ENCODE results near the gene CAMK2G.
A peak's percentile ranks its signal among the peaks of the same experiment; 100 is the strongest.
"Not testable (repeated sequence)": the region's sequence is repeated elsewhere in the genome, so short reads cannot be mapped to it uniquely, and the experiment has no call there.

CAMK2G gene

GRCh38 chr10:73798927-73799560, 75.3 kb downstream of the CAMK2G start:
- H3K9me3 Mint-ChIP-seq = no peaks in the 10 kb centered on the region
- no peak overlapping the region for H3K4me3 Mint-ChIP-seq
- no peaks in the 10 kb centered on the region for H3K27me3 Mint-ChIP-seq
- H3K27ac Mint-ChIP-seq = no peak overlapping the region
- H3K4me1 Mint-ChIP-seq (ENCODE audit: low read depth) = peaks cover 7% of the 10 kb centered on the region
- H3K36me3 Mint-ChIP-seq (ENCODE audit: low read depth) = peaks cover 61% of the 10 kb centered on the region

- no peaks in the 10 kb centered on the region for H3K4me1 Mint-ChIP-seq (ENCODE audit: low read depth)
- H3K27ac Mint-ChIP-seq = no peak overlapping the region
- no peaks in the 10 kb centered on the region for H3K27me3 Mint-ChIP-seq
- H3K9me3 Mint-ChIP-seq = no peaks in the 10 kb centered on the region
- peaks cover 60% of the 10 kb centered on the region for H3K36me3 Mint-ChIP-seq (ENCODE audit: low read depth)
- H3K4me3 Mint-ChIP-seq = no peak overlapping the region
These were observed 76.3 kb downstream of the CAMK2G start for GRCh38 chr10:73798087-73798486.

GRCh38 chr10:73797324-73798025, 76.9 kb downstream of the CAMK2G start:
- Mint-ChIP-seq H3K4me1 (ENCODE audit: low read depth) (no peaks in the 10 kb centered on the region), H3K27me3 (no peaks in the 10 kb centered on the region), H3K9me3 (no peaks in the 10 kb centered on the region), H3K36me3 (ENCODE audit: low read depth) (peaks cover 56% of the 10 kb centered on the region), H3K4me3 (no peak overlapping the region), H3K27ac (no peak overlapping the region)

- H3K4me3 Mint-ChIP-seq = no peak overlapping the region
- H3K27me3 Mint-ChIP-seq = no peaks in the 10 kb centered on the region
- H3K36me3 Mint-ChIP-seq (ENCODE audit: low read depth) = peaks cover 53% of the 10 kb centered on the region
- H3K9me3 Mint-ChIP-seq = no peaks in the 10 kb centered on the region
- no peaks in the 10 kb centered on the region for H3K4me1 Mint-ChIP-seq (ENCODE audit: low read depth)
- H3K27ac Mint-ChIP-seq = peak overlapping the region; percentile 54
These were observed 77.6 kb downstream of the CAMK2G start for GRCh38 chr10:73796766-73797165.

- not testable (repeated sequence) for H3K4me1 Mint-ChIP-seq (ENCODE audit: low read depth); H3K9me3 Mint-ChIP-seq; H3K27me3 Mint-ChIP-seq; H3K4me3 Mint-ChIP-seq
- Mint-ChIP-seq H3K36me3 (ENCODE audit: low read depth) (peaks cover 60% of the 10 kb centered on the region), H3K27ac (peak overlapping the region; percentile 54)
These were observed 78.3 kb downstream of the CAMK2G start for GRCh38 chr10:73796035-73796434.

GRCh38 chr10:73795491-73795890, 78.9 kb downstream of the CAMK2G start:
- H3K4me1 Mint-ChIP-seq (ENCODE audit: low read depth); H3K27ac Mint-ChIP-seq; H3K27me3 Mint-ChIP-seq; H3K9me3 Mint-ChIP-seq; H3K4me3 Mint-ChIP-seq: not testable (repeated sequence)
- H3K36me3 Mint-ChIP-seq (ENCODE audit: low read depth) = peaks cover 65% of the 10 kb centered on the region

GRCh38 chr10:73793456-73793855, 80.9 kb downstream of the CAMK2G start:
- Mint-ChIP-seq H3K4me1 (ENCODE audit: low read depth) (no peaks in the 10 kb centered on the region), H3K4me3 (no peak overlapping the region), H3K36me3 (ENCODE audit: low read depth) (peaks cover 69% of the 10 kb centered on the region), H3K27ac (no peak overlapping the region), H3K27me3 (no peaks in the 10 kb centered on the region), H3K9me3 (no peaks in the 10 kb centered on the region)

- H3K27me3 Mint-ChIP-seq = no peaks in the 10 kb centered on the region
- peaks cover 60% of the 10 kb centered on the region for H3K36me3 Mint-ChIP-seq (ENCODE audit: low read depth)
These were observed 82.4 kb downstream of the CAMK2G start for GRCh38 chr10:73791871-73792400.

GRCh38 chr10:73790886-73791625, 83.3 kb downstream of the CAMK2G start:
- Mint-ChIP-seq H3K27ac (no peak overlapping the region), H3K36me3 (ENCODE audit: low read depth) (peaks cover 53% of the 10 kb centered on the region), H3K4me1 (ENCODE audit: low read depth) (peaks cover 19% of the 10 kb centered on the region), H3K4me3 (no peak overlapping the region), H3K27me3 (no peaks in the 10 kb centered on the region), H3K9me3 (no peaks in the 10 kb centered on the region)

More at GRCh38 chr10:73791871-73792400, 82.4 kb downstream of the CAMK2G start:
- no peak overlapping the region for H3K4me3 Mint-ChIP-seq
- H3K4me1 Mint-ChIP-seq (ENCODE audit: low read depth) = peaks cover 11% of the 10 kb centered on the region
- H3K27ac Mint-ChIP-seq = no peak overlapping the region
- no peaks in the 10 kb centered on the region for H3K9me3 Mint-ChIP-seq

- Mint-ChIP-seq H3K4me3 (no peak overlapping the region), H3K27ac (no peak overlapping the region), H3K27me3 (no peaks in the 10 kb centered on the region), H3K4me1 (ENCODE audit: low read depth) (peaks cover 29% of the 10 kb centered on the region), H3K36me3 (ENCODE audit: low read depth) (peaks cover 42% of the 10 kb centered on the region), H3K9me3 (no peaks in the 10 kb centered on the region)
These were observed 84.7 kb downstream of the CAMK2G start for GRCh38 chr10:73789659-73790055.

- peaks cover 35% of the 10 kb centered on the region for H3K4me1 Mint-ChIP-seq (ENCODE audit: low read depth)
- no peak overlapping the region for H3K4me3 Mint-ChIP-seq
- H3K36me3 Mint-ChIP-seq (ENCODE audit: low read depth) = peaks cover 36% of the 10 kb centered on the region
- no peaks in the 10 kb centered on the region for H3K27me3 Mint-ChIP-seq
- no peaks in the 10 kb centered on the region for H3K9me3 Mint-ChIP-seq
- H3K27ac Mint-ChIP-seq = no peak overlapping the region
These were observed 85.3 kb downstream of the CAMK2G start for GRCh38 chr10:73788864-73789658.

GRCh38 chr10:73787031-73787800, 87.1 kb downstream of the CAMK2G start:
- H3K27me3 Mint-ChIP-seq, H3K9me3 Mint-ChIP-seq, H3K4me3 Mint-ChIP-seq: not testable (repeated sequence)
- H3K4me1 Mint-ChIP-seq (ENCODE audit: low read depth) = peaks cover 49% of the 10 kb centered on the region
- H3K36me3 Mint-ChIP-seq (ENCODE audit: low read depth) = peaks cover 31% of the 10 kb centered on the region
- peak overlapping the region; percentile 96 for H3K27ac Mint-ChIP-seq

- H3K36me3 Mint-ChIP-seq (ENCODE audit: low read depth) = peaks cover 29% of the 10 kb centered on the region
- peak overlapping the region; percentile 96 for H3K27ac Mint-ChIP-seq
- no peaks in the 10 kb centered on the region for H3K9me3 Mint-ChIP-seq
- H3K4me1 Mint-ChIP-seq (ENCODE audit: low read depth) = peaks cover 49% of the 10 kb centered on the region
- peak overlapping the region; percentile 96 for H3K4me3 Mint-ChIP-seq
- no peaks in the 10 kb centered on the region for H3K27me3 Mint-ChIP-seq
These were observed 87.9 kb downstream of the CAMK2G start for GRCh38 chr10:73786512-73786885.

Measured in stimulated activated naive CD8-positive, alpha-beta T cell treated with anti-CD3 and anti-CD28 coated beads, Interleukin-15, Interleukin-2, amounts not matched to agents 100 ng/mL and 50 ng/mL, for 24 hours (primary cell).